Measurements from ENCODE around the gene MALSU1.

DNA sequence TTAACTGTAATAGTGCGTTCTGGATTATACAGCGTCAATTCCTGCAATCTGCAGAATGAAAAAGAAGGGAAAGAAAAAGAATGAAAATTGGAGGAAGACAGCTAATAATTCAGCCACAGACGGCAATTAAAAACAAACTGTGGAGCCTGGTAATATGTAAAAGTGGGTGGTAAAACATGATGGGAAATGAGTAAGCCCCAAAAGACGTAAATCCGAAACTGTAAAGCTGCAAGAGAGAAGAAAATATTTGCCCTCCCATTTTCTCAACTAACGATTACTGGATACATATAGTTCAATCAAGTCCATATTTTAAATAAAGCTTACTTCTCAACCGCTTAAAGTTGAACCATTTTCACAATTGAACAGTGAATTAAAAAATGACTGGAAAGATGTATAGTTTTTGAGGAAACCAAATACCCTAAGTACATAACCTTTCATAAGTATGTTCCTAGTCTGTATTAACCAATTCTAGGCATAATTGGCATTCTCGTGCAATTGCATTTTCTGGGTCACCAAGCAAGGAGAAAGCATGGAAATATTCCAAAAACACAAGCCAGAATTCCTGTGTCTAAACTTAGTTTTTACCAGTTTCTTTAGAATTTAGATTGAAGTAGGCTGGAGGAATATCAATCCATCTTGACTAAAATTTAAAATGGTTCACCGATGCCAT lies 44.8 kb downstream of the MALSU1 start:
- TF ChIP-seq, protein P1, sequence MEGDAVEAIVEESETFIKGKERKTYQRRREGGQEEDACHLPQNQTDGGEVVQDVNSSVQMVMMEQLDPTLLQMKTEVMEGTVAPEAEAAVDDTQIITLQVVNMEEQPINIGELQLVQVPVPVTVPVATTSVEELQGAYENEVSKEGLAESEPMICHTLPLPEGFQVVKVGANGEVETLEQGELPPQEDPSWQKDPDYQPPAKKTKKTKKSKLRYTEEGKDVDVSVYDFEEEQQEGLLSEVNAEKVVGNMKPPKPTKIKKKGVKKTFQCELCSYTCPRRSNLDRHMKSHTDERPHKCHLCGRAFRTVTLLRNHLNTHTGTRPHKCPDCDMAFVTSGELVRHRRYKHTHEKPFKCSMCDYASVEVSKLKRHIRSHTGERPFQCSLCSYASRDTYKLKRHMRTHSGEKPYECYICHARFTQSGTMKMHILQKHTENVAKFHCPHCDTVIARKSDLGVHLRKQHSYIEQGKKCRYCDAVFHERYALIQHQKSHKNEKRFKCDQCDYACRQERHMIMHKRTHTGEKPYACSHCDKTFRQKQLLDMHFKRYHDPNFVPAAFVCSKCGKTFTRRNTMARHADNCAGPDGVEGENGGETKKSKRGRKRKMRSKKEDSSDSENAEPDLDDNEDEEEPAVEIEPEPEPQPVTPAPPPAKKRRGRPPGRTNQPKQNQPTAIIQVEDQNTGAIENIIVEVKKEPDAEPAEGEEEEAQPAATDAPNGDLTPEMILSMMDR (IDR thresholded peaks at IDR 0.05) = no peak
- TF ChIP-seq POLR2A (IDR thresholded peaks at IDR 0.05) = no peak

All from thyroid gland (tissue), 4 donors.